CD14-positive monocyte (primary cell): ENCODE measurements around the gene FARP1. TPM values are rescaled to one million over a fixed set of nuclear protein-coding genes. Genes with fewer than 3 reads are reported as not detected.

Experiments
- DNase-seq, 3 donors: peaks; one replicate each; pipeline ENCODE4 v3.0.0-alpha.2; 2011 to 2022
- H2AFZ ChIP-seq: 2 replicates; pipeline ENCODE4 v1.6.0; 2012; ENCODE audit warnings: mild to moderate bottlenecking, low read depth, low read length, inconsistent platforms; ENCODE audit not compliant: insufficient read depth, poor library complexity, severe bottlenecking
- H3K27ac ChIP-seq, 2 donors: 1 replicate in 1 of 2; 2 replicates in 1 of 2; pipeline ENCODE4 v1.5.1; 2012 to 2013; ENCODE audit warnings: low read length in 2 of 2, control low read depth in 1 of 2, inconsistent platforms in 1 of 2, low read depth in 1 of 2, mild to moderate bottlenecking in 1 of 2
- H3K27me3 ChIP-seq, 2 donors: one replicate each; pipeline versions ENCODE4 v1.6.0 to v1.6.1; 2011 to 2013; ENCODE audit warnings: low read length in 2 of 2; ENCODE audit not compliant: control insufficient read depth in 2 of 2, insufficient read depth in 2 of 2
- H3K36me3 ChIP-seq, 2 donors: replicated peaks in 1 of 2; 1 replicate in 1 of 2; 2 replicates in 1 of 2; pipeline versions ENCODE4 v1.5.1 to v1.6.1; 2012 to 2013; ENCODE audit warnings: low read length in 2 of 2, control low read depth in 1 of 2, inconsistent platforms in 1 of 2, mild to moderate bottlenecking in 1 of 2; ENCODE audit not compliant: insufficient read depth in 2 of 2, control insufficient read depth in 1 of 2
- H3K4me1 ChIP-seq, 2 donors: 1 replicate in 1 of 2; 2 replicates in 1 of 2; pipeline versions ENCODE4 v1.5.1 to v1.6.1; 2012 to 2013; ENCODE audit warnings: low read length in 2 of 2, control low read depth in 1 of 2, inconsistent platforms in 1 of 2, mild to moderate bottlenecking in 1 of 2, moderate library complexity in 1 of 2; ENCODE audit not compliant: insufficient read depth in 2 of 2, control insufficient read depth in 1 of 2
- H3K4me2 ChIP-seq: replicated peaks from 2 replicates; pipeline ENCODE3; 2012; ENCODE audit warnings: low read length, moderate library complexity, mild to moderate bottlenecking; ENCODE audit not compliant: poor library complexity, severe bottlenecking; ENCODE audit errors: extremely low read depth
- H3K4me3 ChIP-seq, 3 experiments: fragments of 200-600 bp in 1 of 3; sonication (generic) in 1 of 3; replicated peaks in 1 of 3; 1 replicate in 2 of 3; 2 replicates in 1 of 3; pipeline ENCODE4 v1.5.1; 2011 to 2013; ENCODE audit warnings: low read length in 3 of 3, mild to moderate bottlenecking in 3 of 3, control low read depth in 2 of 3, low read depth in 2 of 3, inconsistent platforms in 1 of 3, moderate library complexity in 1 of 3
- H3K79me2 ChIP-seq: 2 replicates; pipeline ENCODE4 v1.6.0; 2012; ENCODE audit warnings: mild to moderate bottlenecking, control low read depth, inconsistent platforms, low read length, moderate library complexity; ENCODE audit not compliant: insufficient read depth
- H3K9ac ChIP-seq: 2 replicates; pipeline ENCODE4 v1.6.0; 2017; ENCODE audit warnings: low read length, mild to moderate bottlenecking; ENCODE audit not compliant: insufficient read depth, poor library complexity, severe bottlenecking
- H3K9me3 ChIP-seq, 2 donors: replicated peaks in 1 of 2; 1 replicate in 1 of 2; 2 replicates in 1 of 2; pipeline versions ENCODE4 v1.5.1 to v1.6.1; 2012 to 2013; ENCODE audit warnings: low read length in 2 of 2, control low read depth in 1 of 2; ENCODE audit not compliant: control insufficient read depth in 1 of 2, insufficient read depth in 1 of 2
- H4K20me1 ChIP-seq: 2 replicates; pipeline ENCODE4 v1.6.0; 2012; ENCODE audit warnings: mild to moderate bottlenecking, low read length, control low read depth, moderate library complexity; ENCODE audit not compliant: insufficient read depth
- H3K27ac Mint-ChIP-seq, 7 donors: one replicate each; pipeline ENCODE4 v1.8.0; 2020; ENCODE audit warnings: mild to moderate bottlenecking in 7 of 7, mixed read lengths in 7 of 7, moderate library complexity in 6 of 7, inconsistent platforms in 2 of 7
- H3K27me3 Mint-ChIP-seq, 3 donors: one replicate each; pipeline ENCODE4 v1.8.0; 2021 to 2022; ENCODE audit warnings: low read depth in 3 of 3, mild to moderate bottlenecking in 3 of 3, mixed read lengths in 3 of 3, moderate library complexity in 3 of 3, inconsistent platforms in 1 of 3
- H3K36me3 Mint-ChIP-seq, 2 donors: one replicate each; pipeline ENCODE4 v1.8.0; 2020; ENCODE audit warnings: mixed read lengths in 2 of 2, inconsistent platforms in 1 of 2, mild to moderate bottlenecking in 1 of 2
- H3K4me1 Mint-ChIP-seq: one replicate; pipeline ENCODE4 v1.8.0; 2020; ENCODE audit warnings: mild to moderate bottlenecking, mixed read lengths
- H3K4me3 Mint-ChIP-seq, 2 donors: one replicate each; pipeline ENCODE4 v1.8.0; 2020; ENCODE audit warnings: mild to moderate bottlenecking in 2 of 2, mixed read lengths in 2 of 2, moderate library complexity in 1 of 2
- H3K9me3 Mint-ChIP-seq, 7 donors: one replicate each; pipeline ENCODE4 v1.8.0; 2020 to 2022; ENCODE audit warnings: mixed read lengths in 7 of 7, mild to moderate bottlenecking in 6 of 7, moderate library complexity in 6 of 7, inconsistent platforms in 2 of 7
- WGBS: methylation state at CpG from one replicate; pipeline ENCODE4 v1.1.5; 2013; ENCODE audit warnings: missing lambda C conversion rate; ENCODE audit not compliant: insufficient coverage; 5-methylcytosine and 5-hydroxymethylcytosine counted together
- intact Hi-C, 2 donors: fragments of 100-400 bp; cut with micrococcal nuclease; formaldehyde crosslinking; loops; one replicate each; pipeline versions ENCODE4 v1.15.0 to v1.15.1; 2023
- polyA plus RNA-seq, 3 donors: library from polyadenylated mRNA; depleted of rRNA in 1 of 3; unstranded in 2 of 3; stranded (reverse) in 1 of 3; fragments of 300-500 nt in 2 of 3; fragments of >200 nt in 1 of 3; fragmentation: Illumina TruSeq in 2 of 3; gene quantifications; 1 replicate in 2 of 3; 2 replicates in 1 of 3; pipeline ENCODE4 v1.2.3, GENCODE V29; 2012 to 2021
- TF ChIP-seq, protein P1 (sequence below): fragments of 200-600 bp; IDR thresholded peaks from one replicate; pipeline ENCODE4 v1.8.0; 2022; ENCODE audit warnings: antibody characterized with exemption, mild to moderate bottlenecking

Gene FARP1
- polyA plus RNA-seq, 3 donors, result 0.01 to 0.16 (median 0.12) TPM

GRCh38 chr13:98240135-98240534, 97.2 kb downstream of the FARP1 start:
- intact Hi-C loops, result no loop called here
- Mint-ChIP-seq H3K27ac (no peak overlapping the region), H3K9me3 (peaks cover 0 to 10% (median 4%) of the 10 kb centered on the region in 7 donors), H3K4me3 (no peak overlapping the region), H3K36me3 (no peaks in the 10 kb centered on the region), H3K4me1 (no peaks in the 10 kb centered on the region), H3K27me3 (peaks cover 0 to 2% (median 2%) of the 10 kb centered on the region in 3 donors)
- H3K4me2 ChIP-seq, result no peak overlapping the region
- TF ChIP-seq, protein P1, sequence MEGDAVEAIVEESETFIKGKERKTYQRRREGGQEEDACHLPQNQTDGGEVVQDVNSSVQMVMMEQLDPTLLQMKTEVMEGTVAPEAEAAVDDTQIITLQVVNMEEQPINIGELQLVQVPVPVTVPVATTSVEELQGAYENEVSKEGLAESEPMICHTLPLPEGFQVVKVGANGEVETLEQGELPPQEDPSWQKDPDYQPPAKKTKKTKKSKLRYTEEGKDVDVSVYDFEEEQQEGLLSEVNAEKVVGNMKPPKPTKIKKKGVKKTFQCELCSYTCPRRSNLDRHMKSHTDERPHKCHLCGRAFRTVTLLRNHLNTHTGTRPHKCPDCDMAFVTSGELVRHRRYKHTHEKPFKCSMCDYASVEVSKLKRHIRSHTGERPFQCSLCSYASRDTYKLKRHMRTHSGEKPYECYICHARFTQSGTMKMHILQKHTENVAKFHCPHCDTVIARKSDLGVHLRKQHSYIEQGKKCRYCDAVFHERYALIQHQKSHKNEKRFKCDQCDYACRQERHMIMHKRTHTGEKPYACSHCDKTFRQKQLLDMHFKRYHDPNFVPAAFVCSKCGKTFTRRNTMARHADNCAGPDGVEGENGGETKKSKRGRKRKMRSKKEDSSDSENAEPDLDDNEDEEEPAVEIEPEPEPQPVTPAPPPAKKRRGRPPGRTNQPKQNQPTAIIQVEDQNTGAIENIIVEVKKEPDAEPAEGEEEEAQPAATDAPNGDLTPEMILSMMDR, result no peak
- H3K27me3 ChIP-seq, result no peaks in the 10 kb centered on the region
- no peaks in the 10 kb centered on the region for H3K9me3 ChIP-seq
- no peak overlapping the region for H3K27ac ChIP-seq
- DNase-seq, result no peak
- no peak overlapping the region for H2AFZ ChIP-seq
- no peaks in the 10 kb centered on the region for H3K4me1 ChIP-seq
- H3K36me3 ChIP-seq, result no peaks in the 10 kb centered on the region
- no peaks in the 10 kb centered on the region for H3K79me2 ChIP-seq
- WGBS, result 99% methylated on average over 10 of the region's 12 CpGs
- H4K20me1 ChIP-seq, result no peaks in the 10 kb centered on the region
- no peak overlapping the region for H3K9ac ChIP-seq
- no peak overlapping the region for H3K4me3 ChIP-seq

DNA sequence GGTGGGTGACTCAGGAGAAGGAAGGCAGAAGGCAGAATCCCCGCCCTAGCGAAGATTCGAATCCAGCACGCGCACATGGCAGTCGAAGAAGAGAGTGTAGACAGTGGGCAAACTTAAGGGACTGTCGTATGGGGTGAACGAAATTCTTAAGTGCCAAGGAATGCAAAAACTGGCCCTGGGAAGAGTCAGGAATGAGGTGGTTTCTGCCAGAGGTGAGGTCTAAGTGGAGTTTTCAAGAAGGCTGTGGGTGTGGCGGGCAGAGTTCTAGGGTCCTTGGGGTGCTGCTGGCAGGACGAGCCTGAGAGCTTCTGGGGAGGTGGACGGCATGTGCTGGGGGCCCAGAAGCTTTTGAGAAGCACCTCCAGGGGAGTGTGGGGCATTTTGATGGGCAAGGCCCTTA, 98.1 kb downstream of the FARP1 start:
- Mint-ChIP-seq H3K27me3 (peaks cover 0 to 3% (median 2%) of the 10 kb centered on the region in 3 donors), H3K27ac (no peak overlapping the region), H3K4me3 (no peak overlapping the region), H3K36me3 (no peaks in the 10 kb centered on the region), H3K4me1 (no peaks in the 10 kb centered on the region), H3K9me3 (peaks cover 0 to 10% (median 4%) of the 10 kb centered on the region in 7 donors)
- 93% methylated on average over 10 of the region's 11 CpGs for WGBS
- H3K4me2 ChIP-seq, result no peak overlapping the region
- H3K4me3 ChIP-seq, result no peak overlapping the region
- no peak overlapping the region for H2AFZ ChIP-seq
- no peak overlapping the region for H3K27ac ChIP-seq
- DNase-seq, result no peak
- intact Hi-C loops, result no loop called here
- no peaks in the 10 kb centered on the region for H3K9me3 ChIP-seq
- no peak overlapping the region for H3K9ac ChIP-seq
- no peaks in the 10 kb centered on the region for H3K36me3 ChIP-seq
- H3K27me3 ChIP-seq, result no peaks in the 10 kb centered on the region
- TF ChIP-seq, protein P1, result no peak
- no peaks in the 10 kb centered on the region for H3K4me1 ChIP-seq
- H4K20me1 ChIP-seq, result no peaks in the 10 kb centered on the region
- H3K79me2 ChIP-seq, result no peaks in the 10 kb centered on the region
